AG04450 (cell line): ENCODE results near the gene CHRD. TPM values are rescaled to one million over a fixed set of nuclear protein-coding genes. Genes with fewer than 3 reads are reported as not detected.
A peak's percentile ranks its signal among the peaks of the same experiment; 100 is the strongest.

Experiments used
- CTCF ChIA-PET: fragments of 300-600, 350-600 bp; formaldehyde crosslinking; extraction: SDS; loops from one replicate; lab custom pipeline; 2022; ENCODE audit warnings: antibody characterized with exemption, inconsistent platforms; lab: Charles Lee
- POLR2A ChIA-PET: fragments of 350-600 bp; formaldehyde crosslinking; extraction: SDS; loops from one replicate; lab custom pipeline; 2021; ENCODE audit warnings: antibody characterized with exemption, inconsistent platforms; lab: Yijun Ruan, JAX
- DNase-seq: peaks from one replicate; pipeline ENCODE4 v3.0.0-alpha.2; 2011; ENCODE audit warnings: low read depth, low spot score
- H3K27ac ChIP-seq: one replicate; pipeline ENCODE4 v1.5.1; 2012; ENCODE audit warnings: low read depth, low read length, control low read depth
- H3K27me3 ChIP-seq: one replicate; pipeline ENCODE4 v1.6.0; 2012; ENCODE audit warnings: low read length; ENCODE audit not compliant: control insufficient read depth, insufficient read depth
- H3K4me3 ChIP-seq: 2 replicates; pipeline ENCODE4 v1.5.1; 2011; ENCODE audit warnings: mild to moderate bottlenecking, low read depth, low read length, control low read depth
- H3K9me3 ChIP-seq: 2 replicates; pipeline ENCODE4 v1.5.1; 2012; ENCODE audit warnings: low read length; ENCODE audit not compliant: control insufficient read depth, insufficient read depth
- CTCF ChIP-seq: IDR thresholded peaks from 2 replicates; pipeline ENCODE4 v1.5.1; 2011; ENCODE audit warnings: low read depth, low read length, control low read depth, inconsistent platforms
- polyA plus RNA-seq: library from polyadenylated mRNA; depleted of rRNA; stranded (reverse); fragments of >200 nt; gene quantifications from 2 replicates; pipeline ENCODE4 v1.2.3, GENCODE V29; 2011

Gene CHRD
- polyA plus RNA-seq, 1 experiment = 0.12 TPM

- no peak for DNase-seq
- Histone ChIP-seq H3K4me3 (no peak overlapping the region), H3K27me3 (no peaks in the 10 kb centered on the region), H3K9me3 (no peaks in the 10 kb centered on the region; the same call in 1 of the 2 replicates), H3K27ac (no peak overlapping the region)
- no peak for TF ChIP-seq CTCF
- POLR2A ChIA-PET = no interaction called here
- CTCF ChIA-PET = interaction anchor here (1.0 kb wide), 1 partner anchor 13 kb away, joined by 3 read pairs; no protein-coding TSS in a partner anchor
Measured at GRCh38 chr3:184341925-184342324, 37.9 kb upstream of the CHRD start.

GRCh38 chr3:184343200-184343876 is 36.5 kb upstream of the CHRD start:
- H3K27ac ChIP-seq = no peak overlapping the region
- CTCF ChIA-PET = interaction anchor here (0.8 kb wide), 1 partner anchor 10 kb away, joined by 3 read pairs; no protein-coding TSS in a partner anchor
- no peaks in the 10 kb centered on the region for H3K27me3 ChIP-seq
- TF ChIP-seq CTCF = no peak
- no peaks in the 10 kb centered on the region; the same call in 1 of the 2 replicates for H3K9me3 ChIP-seq
- no peak overlapping the region for H3K4me3 ChIP-seq
- POLR2A ChIA-PET = no interaction called here
- DNase-seq = no peak

- no peak for TF ChIP-seq CTCF
- no peak overlapping the region for H3K4me3 ChIP-seq
- no peaks in the 10 kb centered on the region for H3K27me3 ChIP-seq
- DNase-seq = no peak
- ChIA-PET POLR2A (interaction anchor here (2.0 kb wide), 1 partner anchor 8 kb away, joined by 10 read pairs; the partner anchor contains the start of gene FAM131A), CTCF (interaction anchor here (1.1 kb wide), 1 partner anchor 9 kb away, joined by 3 read pairs; no protein-coding TSS in a partner anchor)
- H3K27ac ChIP-seq = no peak overlapping the region
- H3K9me3 ChIP-seq = no peaks in the 10 kb centered on the region
Measured at GRCh38 chr3:184344579-184345316, 35.1 kb upstream of the CHRD start.

- Histone ChIP-seq H3K27me3 (no peaks in the 10 kb centered on the region), H3K27ac (no peak overlapping the region), H3K4me3 (no peak overlapping the region), H3K9me3 (no peaks in the 10 kb centered on the region)
- TF ChIP-seq CTCF = peak; percentile 43
- CTCF ChIA-PET = interaction anchor here (1.1 kb wide), 1 partner anchor 8 kb away, joined by 3 read pairs; no protein-coding TSS in a partner anchor
- POLR2A ChIA-PET = interaction anchor here (0.8 to 2.0 kb wide), 2 partner anchors 8 to 17 kb away, joined by 3 to 10 read pairs; partner anchors contain the start of gene FAM131A
- no peak for DNase-seq
Measured at GRCh38 chr3:184345317-184346144, 34.3 kb upstream of the CHRD start.
